Fibroblast of lung (primary cell): Measurements from ENCODE around the gene TMTC2.

Experiments used
- CTCF ChIP-seq, 2 donors: IDR thresholded peaks in 1 of 2; conservative IDR thresholded peaks in 1 of 2; 1 replicate in 1 of 2; 2 replicates in 1 of 2; pipeline ENCODE4 v1.5.1; 2011 to 2012; ENCODE audit warnings: low read length in 2 of 2, control low read depth in 1 of 2, inconsistent platforms in 1 of 2, low read depth in 1 of 2, mild to moderate bottlenecking in 1 of 2
- EZH2 ChIP-seq: IDR thresholded peaks from 2 replicates; pipeline ENCODE4 v1.5.1; 2012; ENCODE audit warnings: low read length, control low read depth, mild to moderate bottlenecking; ENCODE audit errors: missing control alignments

GRCh38 chr12:83077041-83077440 is 390.3 kb downstream of the TMTC2 start:
- TF ChIP-seq CTCF (conservative IDR thresholded peaks at IDR 0.05 in 1 of 2, IDR thresholded peaks at IDR 0.05 in 1 of 2; ENCODE audit: low read depth in 1 of 2, low read length in 2 of 2) (no peak), EZH2 (no peak)
